K562 treated with DMSO at 1 percent for 48 hours (cell line): Measurements from ENCODE around the gene GATA1. TPM values are rescaled to one million over a fixed set of nuclear protein-coding genes. Genes with fewer than 3 reads are reported as not detected.

Source experiments
- total RNA-seq: library from RNA; unstranded; fragments of 300-600 nt; gene quantifications from 2 replicates; pipeline ENCODE4 v1.2.3, GENCODE V29; 2022; ENCODE audit warnings: low replicate concordance; ENCODE audit errors: extremely low read depth

Gene GATA1
- total RNA-seq = not detected in 2 replicates

DNA sequence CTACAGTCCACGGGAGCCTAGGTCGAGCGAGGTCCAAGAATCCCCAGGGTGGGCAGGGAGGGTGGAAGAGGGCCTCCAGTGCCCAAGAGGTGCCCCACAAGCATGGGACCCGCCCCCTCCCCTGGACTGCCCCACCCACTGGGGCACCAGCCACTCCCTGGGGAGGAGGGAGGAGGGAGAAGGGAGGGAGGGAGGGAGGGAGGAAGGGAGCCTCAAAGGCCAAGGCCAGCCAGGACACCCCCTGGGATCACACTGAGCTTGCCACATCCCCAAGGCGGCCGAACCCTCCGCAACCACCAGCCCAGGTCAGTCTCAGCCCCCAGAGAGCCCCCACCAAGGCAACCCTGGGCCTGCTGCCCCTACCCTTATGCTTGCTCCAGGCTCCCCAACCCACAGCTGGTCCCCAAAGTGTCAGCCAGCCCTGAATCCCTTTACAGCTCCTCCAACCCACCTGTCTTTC, at the start of gene GATA1:
Gene GATA1, plus strand, starts transcription at position 250 of the 460 bp plus-strand sequence. CDS start 4,520 bp downstream, outside the sequence.

DNA sequence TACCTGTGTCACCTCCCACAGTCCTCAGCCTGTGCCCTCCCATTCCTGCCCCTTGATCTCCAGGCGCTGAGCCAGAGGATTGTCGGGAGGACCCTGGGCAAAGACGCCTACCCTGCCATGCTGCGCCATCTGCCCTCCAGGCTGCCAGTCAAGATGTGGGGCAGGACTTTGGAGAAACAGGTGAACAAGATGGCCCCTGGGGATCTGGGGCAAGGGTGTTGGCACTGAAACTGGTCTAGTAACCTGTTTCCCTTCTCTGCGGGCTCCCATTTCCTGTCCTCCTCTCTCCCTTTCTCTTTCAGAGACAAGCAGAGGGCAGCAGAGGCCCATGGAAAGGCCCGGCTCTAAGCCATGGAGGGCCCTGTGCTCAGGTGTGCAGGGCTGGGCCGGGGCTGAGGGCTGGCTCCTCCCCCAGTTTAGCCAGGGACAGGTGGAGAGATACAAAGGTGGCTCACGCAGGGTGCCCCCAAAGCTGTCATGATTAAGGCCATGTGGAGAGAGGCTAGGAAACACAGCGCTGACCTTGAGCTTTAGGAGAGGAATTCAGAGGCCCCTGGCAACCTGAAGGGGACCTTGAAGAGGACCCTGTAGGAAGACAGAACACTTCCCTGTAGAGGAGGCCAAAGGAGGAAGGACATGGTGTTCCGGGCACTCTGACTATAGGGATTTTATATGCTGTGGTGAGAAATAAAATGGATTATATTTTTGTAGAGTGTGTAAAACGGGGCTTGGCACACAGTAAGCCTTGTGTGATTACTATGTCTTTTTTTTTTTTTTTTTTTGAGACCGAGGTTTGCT, 24.5 kb upstream of the GATA1 start, which contains the start of gene GLOD5:
Gene GLOD5, plus strand, starts transcription at position 74 of the 798 bp plus-strand sequence. Its CDS starts 44 bp downstream, at position 118.

DNA sequence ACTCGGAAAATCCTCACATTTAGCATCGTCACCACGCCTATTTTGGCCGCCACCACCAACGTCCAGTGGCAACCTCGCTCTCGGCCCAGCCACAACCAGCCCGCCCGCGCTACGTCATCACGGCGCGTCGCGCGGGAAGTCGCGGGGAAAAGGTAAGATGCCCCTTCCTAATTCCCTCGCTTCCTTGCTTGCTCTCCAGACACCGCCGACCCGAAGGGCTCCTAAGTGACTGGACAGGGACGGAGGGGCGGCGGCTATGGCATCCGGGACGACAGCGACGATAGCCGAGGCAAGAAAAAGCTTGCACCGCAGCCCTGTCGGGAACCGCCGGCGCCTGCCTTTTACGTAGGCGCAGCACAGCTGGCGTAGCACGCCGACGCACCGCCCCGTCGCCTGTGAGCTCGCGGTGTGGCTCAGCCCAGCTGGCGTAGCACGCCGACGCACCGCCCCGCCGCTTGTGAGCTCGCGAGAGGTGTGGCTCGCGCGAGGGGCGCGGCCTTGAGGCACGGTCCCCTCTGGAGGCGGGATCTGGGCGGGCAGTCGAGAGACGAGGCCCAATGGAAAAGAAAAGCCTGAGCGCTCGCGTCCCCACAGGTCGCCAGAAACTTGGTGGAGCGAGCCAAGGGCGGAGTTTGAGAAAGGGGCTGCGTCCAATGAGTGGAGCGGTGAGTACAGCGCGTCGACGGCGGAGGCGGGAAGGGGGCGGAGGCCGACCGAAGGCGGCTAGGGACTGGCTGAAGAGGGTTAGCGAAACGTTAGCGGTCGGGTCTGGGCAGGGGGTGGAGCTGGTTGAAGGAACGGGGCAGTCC, 15.1 kb downstream of the GATA1 start, which contains the start of gene HDAC6:
Gene HDAC6, plus strand, starts transcription at position 788 of the 809 bp plus-strand sequence. CDS start 626 bp downstream, outside the sequence.

DNA sequence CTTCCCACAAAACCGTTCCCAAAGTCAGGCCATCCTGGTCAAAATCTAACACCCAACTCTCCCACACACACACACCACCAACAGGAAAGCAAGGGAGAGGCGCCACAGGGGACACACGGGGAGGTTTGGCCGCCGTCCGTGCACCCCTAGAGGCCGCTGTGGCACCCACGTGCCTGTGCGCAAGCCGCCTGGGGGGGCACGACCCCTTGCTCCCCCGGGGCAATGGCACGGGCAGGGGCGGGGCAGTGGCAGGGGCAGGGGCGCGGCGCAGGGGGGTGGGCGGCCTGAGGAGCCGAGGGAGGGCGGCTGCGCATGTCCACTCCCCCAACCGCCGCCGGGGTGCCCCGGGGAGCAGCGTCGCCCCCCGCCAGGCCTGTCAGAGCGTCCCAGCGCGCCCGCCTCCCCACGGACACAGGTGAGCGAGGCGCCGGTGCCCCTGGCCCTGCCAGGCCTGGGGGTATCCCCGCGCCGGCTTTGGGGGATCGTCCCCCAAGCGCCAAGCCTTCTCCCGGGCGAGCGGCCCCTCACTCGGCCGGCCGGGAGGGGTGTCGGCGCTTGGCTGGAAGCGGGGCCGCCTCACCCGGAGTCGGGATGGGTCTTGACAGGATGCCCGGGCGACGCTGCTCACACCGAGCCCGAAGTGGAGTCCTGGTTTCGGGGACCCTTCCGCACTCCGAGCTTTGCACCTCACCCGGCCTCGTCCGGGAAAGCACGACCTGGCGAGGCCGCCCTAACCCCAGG, 39.9 kb downstream of the GATA1 start, which contains the start of gene ERAS:
Gene ERAS, plus strand, starts transcription at position 379 of the 741 bp plus-strand sequence. CDS start 2,611 bp downstream, outside the sequence.

DNA sequence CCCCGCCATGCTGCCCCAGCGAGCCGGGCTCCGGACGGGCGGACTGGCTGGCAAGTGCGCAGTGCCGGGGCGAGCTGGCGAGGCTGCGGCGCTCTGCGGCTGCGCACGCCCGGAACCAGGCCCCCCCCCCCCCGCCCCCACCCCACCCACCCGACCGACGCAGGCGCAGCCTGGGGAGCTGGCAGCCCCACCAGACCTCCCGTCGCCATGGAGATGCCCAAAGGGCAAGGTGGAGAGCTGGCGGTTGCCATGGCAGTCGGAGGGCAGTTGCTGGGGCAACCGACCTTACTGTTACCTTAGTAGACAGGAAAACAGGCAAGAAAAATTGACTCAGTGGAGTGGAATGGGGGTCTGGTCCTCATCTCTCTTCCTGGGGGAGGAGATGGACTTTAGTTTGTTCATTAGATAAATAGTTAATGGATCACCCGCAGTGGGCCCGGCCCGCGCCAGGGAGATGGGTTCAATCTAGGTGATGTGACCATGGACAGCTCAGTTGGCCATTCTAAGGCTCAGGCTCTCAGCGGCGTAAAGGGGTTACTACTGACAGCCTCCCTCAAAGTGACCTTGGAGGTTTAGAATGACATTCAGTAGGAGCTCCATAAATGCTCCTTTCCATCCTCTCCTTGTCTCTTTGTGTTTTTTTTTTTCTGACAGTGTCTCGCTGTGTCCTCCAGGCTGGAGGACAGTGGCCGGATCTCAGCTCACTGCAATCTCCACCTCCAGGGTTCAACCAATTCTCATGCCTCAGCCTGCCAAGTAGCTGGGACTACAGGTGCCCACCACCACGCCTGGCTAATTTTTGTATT, 49.3 kb downstream of the GATA1 start, which contains the start of gene PCSK1N:
Gene PCSK1N, minus strand, starts transcription at position 87 of the 806 bp plus-strand sequence. Its CDS starts 78 bp downstream, at position 9.

Other genes with a start within 250 kb of the GATA1 start
- not detected in 2 replicates for gene TBC1D25, start 246.9 kb upstream of the GATA1 start, total RNA-seq
- gene RBM3, start 212.1 kb upstream of the GATA1 start, total RNA-seq = not detected in 2 replicates
- gene WDR13, start 189.1 kb upstream of the GATA1 start, total RNA-seq = not detected in 2 replicates
- not detected in 2 replicates for gene WAS, start 102.8 kb upstream of the GATA1 start, total RNA-seq
- gene SUV39H1, start 89.9 kb upstream of the GATA1 start, total RNA-seq = not detected in 2 replicates
- gene GLOD5, start 24.8 kb upstream of the GATA1 start, total RNA-seq = not detected in 2 replicates
- not detected in 2 replicates for gene HDAC6, start 15.5 kb downstream of the GATA1 start, total RNA-seq
- gene ERAS, start 39.9 kb downstream of the GATA1 start, total RNA-seq = not detected in 2 replicates
- gene PCSK1N, start 49.0 kb downstream of the GATA1 start, total RNA-seq = not detected in 2 replicates
- gene TIMM17B, start 111.2 kb downstream of the GATA1 start, total RNA-seq = not detected in 2 replicates
- 606 TPM in 1 of 2 replicates, not detected in the other for gene PQBP1, start 111.3 kb downstream of the GATA1 start, total RNA-seq
- gene SLC35A2, start 125.1 kb downstream of the GATA1 start, total RNA-seq = not detected in 2 replicates
- gene PIM2, start 132.4 kb downstream of the GATA1 start, total RNA-seq = not detected in 2 replicates
- not detected in 2 replicates for gene OTUD5, start 171.0 kb downstream of the GATA1 start, total RNA-seq
- gene KCND1, start 185.3 kb downstream of the GATA1 start, total RNA-seq = not detected in 2 replicates
- gene GRIPAP1, start 215.7 kb downstream of the GATA1 start, total RNA-seq = not detected in 2 replicates